ENCODE data around the gene MARK2.

The MARK2 gene

GRCh38 chr11:63945477-63946163 lies 106.7 kb downstream of the MARK2 start:
- H3K36me3 Mint-ChIP-seq (ENCODE audit: low read depth): peaks cover 2% of the 10 kb centered on the region
- H3K27ac Mint-ChIP-seq: no peak overlapping the region
- H3K27me3 Mint-ChIP-seq (ENCODE audit: low read depth): no peaks in the 10 kb centered on the region
- peaks cover 13% of the 10 kb centered on the region for H3K4me1 Mint-ChIP-seq (ENCODE audit: low read depth)
- H3K4me3 Mint-ChIP-seq: no peak overlapping the region
- H3K9me3 Mint-ChIP-seq: no peaks in the 10 kb centered on the region

DNA sequence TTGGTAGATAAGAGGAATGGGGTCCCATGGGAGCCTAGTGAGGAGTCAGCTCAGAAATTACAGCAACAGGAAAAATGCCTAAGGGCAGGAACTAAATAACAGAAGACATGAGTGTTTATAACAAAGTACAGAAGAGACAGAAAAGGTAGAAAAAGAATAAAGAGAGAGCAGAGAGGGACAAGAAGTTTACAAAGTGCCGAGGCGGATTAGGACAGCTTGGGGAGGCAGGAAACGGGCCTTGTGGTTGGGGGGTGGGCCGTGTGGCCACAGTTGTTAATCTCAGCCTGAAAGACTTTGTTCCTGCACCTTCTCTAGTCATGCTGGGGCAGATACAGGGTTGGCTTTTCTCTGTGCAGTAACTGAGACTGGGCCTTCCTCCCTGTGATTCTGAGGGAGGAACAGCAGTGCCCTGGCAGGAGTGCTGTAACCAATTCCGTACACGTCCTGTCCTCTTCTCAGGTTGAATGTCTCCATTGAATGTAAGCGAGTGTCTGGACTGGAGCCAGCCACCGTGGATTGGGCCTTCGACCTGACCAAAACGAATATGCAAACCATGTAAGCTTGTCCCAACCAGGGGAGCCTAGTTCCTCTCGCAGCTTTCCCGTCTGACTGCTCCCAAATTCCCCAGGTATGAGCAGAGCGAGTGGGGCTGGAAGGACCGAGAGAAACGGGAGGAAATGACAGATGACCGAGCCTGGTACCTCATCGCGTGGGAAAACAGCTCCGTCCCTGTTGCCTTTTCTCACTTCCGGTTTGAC lies 113.0 kb downstream of the MARK2 start:
- peak overlapping the region; percentile 40 for H3K4me3 Mint-ChIP-seq
- H3K9me3 Mint-ChIP-seq: no peaks in the 10 kb centered on the region
- peaks cover 24% of the 10 kb centered on the region for H3K36me3 Mint-ChIP-seq (ENCODE audit: low read depth)
- H3K27ac Mint-ChIP-seq: peak overlapping the region; percentile 78
- H3K4me1 Mint-ChIP-seq (ENCODE audit: low read depth): peaks cover 21% of the 10 kb centered on the region
- H3K27me3 Mint-ChIP-seq (ENCODE audit: low read depth): no peaks in the 10 kb centered on the region

DNA sequence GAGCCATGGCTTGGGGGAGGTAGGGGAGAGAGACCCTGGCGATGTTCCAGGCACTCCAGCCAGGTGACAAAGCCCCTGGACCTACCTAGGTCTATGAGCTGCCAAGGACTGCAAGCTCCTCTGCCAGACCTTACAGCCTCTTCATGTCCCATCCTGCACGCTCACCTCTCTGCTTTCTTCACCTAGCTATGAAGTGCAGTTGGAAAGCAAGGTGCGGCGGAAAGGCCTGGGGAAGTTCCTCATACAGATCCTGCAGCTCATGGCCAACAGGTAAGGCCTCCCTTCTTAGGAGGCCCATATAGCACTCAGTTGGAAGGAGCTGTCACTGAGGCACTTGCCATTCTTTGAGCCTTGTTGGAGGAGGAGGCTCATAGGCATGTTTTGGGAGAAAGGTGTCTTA lies 113.7 kb downstream of the MARK2 start:
- Mint-ChIP-seq H3K36me3 (ENCODE audit: low read depth) (peaks cover 24% of the 10 kb centered on the region), H3K27ac (peak overlapping the region; percentile 78), H3K4me3 (peak overlapping the region; percentile 40), H3K27me3 (ENCODE audit: low read depth) (no peaks in the 10 kb centered on the region), H3K4me1 (ENCODE audit: low read depth) (peaks cover 21% of the 10 kb centered on the region), H3K9me3 (no peaks in the 10 kb centered on the region)

GRCh38 chr11:63958008-63958407 lies 119.1 kb downstream of the MARK2 start:
- Mint-ChIP-seq H3K36me3 (ENCODE audit: low read depth) (peaks cover 18% of the 10 kb centered on the region), H3K27me3 (ENCODE audit: low read depth) (no peaks in the 10 kb centered on the region), H3K27ac (no peak overlapping the region), H3K9me3 (no peaks in the 10 kb centered on the region), H3K4me3 (no peak overlapping the region), H3K4me1 (ENCODE audit: low read depth) (peaks cover 12% of the 10 kb centered on the region)
